ENCODE data around the gene MOK.

Gene MOK

GRCh38 chr14:102208741-102209140 is 96.2 kb downstream of the MOK start:
- DNase-seq (ENCODE audit: low read depth in 1 of 2, low spot score in 1 of 2) = no peak

- DNase-seq (ENCODE audit: low read depth in 1 of 2, low spot score in 1 of 2) = no peak
Observed at GRCh38 chr14:102207831-102208365, 97.1 kb downstream of the MOK start.

GRCh38 chr14:102206918-102207317 is 98.0 kb downstream of the MOK start:
- no peak for DNase-seq (ENCODE audit: low read depth in 1 of 2, low spot score in 1 of 2)

GRCh38 chr14:102205560-102205959 is 99.4 kb downstream of the MOK start:
- DNase-seq (ENCODE audit: low read depth in 1 of 2, low spot score in 1 of 2) = no peak

- no peak for DNase-seq (ENCODE audit: low read depth in 1 of 2, low spot score in 1 of 2)
Observed at GRCh38 chr14:102203382-102203781, 101.6 kb downstream of the MOK start.

- no peak for DNase-seq (ENCODE audit: low read depth in 1 of 2, low spot score in 1 of 2)
Observed at GRCh38 chr14:102202944-102203343, 102.0 kb downstream of the MOK start.

- DNase-seq (ENCODE audit: low read depth in 1 of 2, low spot score in 1 of 2) = no peak
Observed at GRCh38 chr14:102201776-102202175, 103.2 kb downstream of the MOK start.

GRCh38 chr14:102201353-102201738 is 103.6 kb downstream of the MOK start:
- DNase-seq (ENCODE audit: low read depth in 1 of 2, low spot score in 1 of 2) = no peak

GRCh38 chr14:102200690-102201352 is 104.1 kb downstream of the MOK start:
- no peak for DNase-seq (ENCODE audit: low read depth in 1 of 2, low spot score in 1 of 2)

GRCh38 chr14:102197317-102197853 is 107.6 kb downstream of the MOK start:
- DNase-seq (ENCODE audit: low read depth in 1 of 2, low spot score in 1 of 2) = no peak

- no peak for DNase-seq (ENCODE audit: low read depth in 1 of 2, low spot score in 1 of 2)
Observed at GRCh38 chr14:102196902-102197230, 108.1 kb downstream of the MOK start.

- no peak for DNase-seq (ENCODE audit: low read depth in 1 of 2, low spot score in 1 of 2)
Observed at GRCh38 chr14:102196039-102196901, 108.7 kb downstream of the MOK start.

GRCh38 chr14:102195446-102195845 is 109.5 kb downstream of the MOK start:
- no peak for DNase-seq (ENCODE audit: low read depth in 1 of 2, low spot score in 1 of 2)

- no peak for DNase-seq (ENCODE audit: low read depth in 1 of 2, low spot score in 1 of 2)
Observed at GRCh38 chr14:102194856-102195255, 110.1 kb downstream of the MOK start.

GRCh38 chr14:102192840-102193502 is 112.0 kb downstream of the MOK start:
- no peak for DNase-seq (ENCODE audit: low read depth in 1 of 2, low spot score in 1 of 2)

GRCh38 chr14:102189874-102190273 is 115.1 kb downstream of the MOK start:
- no peak for DNase-seq (ENCODE audit: low read depth in 1 of 2, low spot score in 1 of 2)

- DNase-seq (ENCODE audit: low read depth in 1 of 2, low spot score in 1 of 2) = no peak
Observed at GRCh38 chr14:102188187-102188586, 116.8 kb downstream of the MOK start.

- DNase-seq (ENCODE audit: low read depth in 1 of 2, low spot score in 1 of 2) = no peak
Observed at GRCh38 chr14:102187568-102188001, 117.4 kb downstream of the MOK start.

- no peak for DNase-seq (ENCODE audit: low read depth in 1 of 2, low spot score in 1 of 2)
Observed at GRCh38 chr14:102187044-102187443, 117.9 kb downstream of the MOK start.

GRCh38 chr14:102185360-102185759 is 119.6 kb downstream of the MOK start:
- no peak for DNase-seq (ENCODE audit: low read depth in 1 of 2, low spot score in 1 of 2)

- DNase-seq (ENCODE audit: low read depth in 1 of 2, low spot score in 1 of 2) = no peak
Observed at GRCh38 chr14:102184316-102185035, 120.5 kb downstream of the MOK start.
